ENCODE results near the gene SLC26A5.

GRCh38 chr7:103391976-103392375 lies 54.0 kb downstream of the SLC26A5 start:
- TF ChIP-seq POLR2A (IDR thresholded peaks at IDR 0.05), result no peak
- no peak for TF ChIP-seq CTCF (IDR thresholded peaks at IDR 0.05)

Data from esophagus squamous epithelium (tissue), 4 donors.